Measurements from ENCODE around the gene GCGR. TPM values are rescaled to one million over a fixed set of nuclear protein-coding genes. Genes with fewer than 3 reads are reported as not detected.

GCGR gene
- total and polyA plus RNA-seq, 2 of the 13 experiments (the other 11 are each of a cell fraction or from before 2014, with no cell fraction given): 0.04 to 0.13 TPM

DNA sequence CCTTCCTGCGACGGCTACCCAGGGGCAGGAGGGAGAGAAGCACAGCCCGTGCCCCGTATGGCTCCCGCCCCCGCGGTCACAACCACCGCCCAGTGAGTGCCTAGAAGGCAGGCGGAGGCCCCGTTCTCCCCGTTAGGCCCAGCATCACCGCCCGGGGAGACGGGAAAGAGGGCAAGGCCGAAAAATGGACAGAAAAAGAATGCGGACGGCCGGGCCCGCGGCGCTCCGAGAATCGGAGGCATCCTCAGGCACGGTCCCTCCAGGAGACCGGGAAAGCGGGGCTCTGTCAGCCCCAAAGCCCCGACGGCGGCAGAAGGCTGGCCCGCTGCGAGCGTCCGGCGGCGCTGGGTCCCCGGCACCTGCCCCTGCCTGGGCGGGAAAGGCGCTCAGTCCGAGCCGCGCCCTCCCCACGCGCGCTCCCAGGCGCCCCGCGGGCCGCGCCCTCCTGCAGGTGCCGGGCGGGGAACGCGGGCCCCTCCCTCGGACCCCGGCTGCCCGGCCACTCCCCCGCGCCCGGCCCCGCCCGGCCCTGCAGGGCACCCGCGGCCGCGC lies 28.7 kb downstream of the GCGR start (continued):
- TF ChIP-seq, protein P1, sequence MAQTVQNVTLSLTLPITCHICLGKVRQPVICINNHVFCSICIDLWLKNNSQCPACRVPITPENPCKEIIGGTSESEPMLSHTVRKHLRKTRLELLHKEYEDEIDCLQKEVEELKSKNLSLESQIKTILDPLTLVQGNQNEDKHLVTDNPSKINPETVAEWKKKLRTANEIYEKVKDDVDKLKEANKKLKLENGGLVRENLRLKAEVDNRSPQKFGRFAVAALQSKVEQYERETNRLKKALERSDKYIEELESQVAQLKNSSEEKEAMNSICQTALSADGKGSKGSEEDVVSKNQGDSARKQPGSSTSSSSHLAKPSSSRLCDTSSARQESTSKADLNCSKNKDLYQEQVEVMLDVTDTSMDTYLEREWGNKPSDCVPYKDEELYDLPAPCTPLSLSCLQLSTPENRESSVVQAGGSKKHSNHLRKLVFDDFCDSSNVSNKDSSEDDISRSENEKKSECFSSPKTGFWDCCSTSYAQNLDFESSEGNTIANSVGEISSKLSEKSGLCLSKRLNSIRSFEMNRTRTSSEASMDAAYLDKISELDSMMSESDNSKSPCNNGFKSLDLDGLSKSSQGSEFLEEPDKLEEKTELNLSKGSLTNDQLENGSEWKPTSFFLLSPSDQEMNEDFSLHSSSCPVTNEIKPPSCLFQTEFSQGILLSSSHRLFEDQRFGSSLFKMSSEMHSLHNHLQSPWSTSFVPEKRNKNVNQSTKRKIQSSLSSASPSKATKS (CRISPR knock-in tag; IDR thresholded peaks at IDR 0.05): no peak
- TF ChIP-seq, protein P2, sequence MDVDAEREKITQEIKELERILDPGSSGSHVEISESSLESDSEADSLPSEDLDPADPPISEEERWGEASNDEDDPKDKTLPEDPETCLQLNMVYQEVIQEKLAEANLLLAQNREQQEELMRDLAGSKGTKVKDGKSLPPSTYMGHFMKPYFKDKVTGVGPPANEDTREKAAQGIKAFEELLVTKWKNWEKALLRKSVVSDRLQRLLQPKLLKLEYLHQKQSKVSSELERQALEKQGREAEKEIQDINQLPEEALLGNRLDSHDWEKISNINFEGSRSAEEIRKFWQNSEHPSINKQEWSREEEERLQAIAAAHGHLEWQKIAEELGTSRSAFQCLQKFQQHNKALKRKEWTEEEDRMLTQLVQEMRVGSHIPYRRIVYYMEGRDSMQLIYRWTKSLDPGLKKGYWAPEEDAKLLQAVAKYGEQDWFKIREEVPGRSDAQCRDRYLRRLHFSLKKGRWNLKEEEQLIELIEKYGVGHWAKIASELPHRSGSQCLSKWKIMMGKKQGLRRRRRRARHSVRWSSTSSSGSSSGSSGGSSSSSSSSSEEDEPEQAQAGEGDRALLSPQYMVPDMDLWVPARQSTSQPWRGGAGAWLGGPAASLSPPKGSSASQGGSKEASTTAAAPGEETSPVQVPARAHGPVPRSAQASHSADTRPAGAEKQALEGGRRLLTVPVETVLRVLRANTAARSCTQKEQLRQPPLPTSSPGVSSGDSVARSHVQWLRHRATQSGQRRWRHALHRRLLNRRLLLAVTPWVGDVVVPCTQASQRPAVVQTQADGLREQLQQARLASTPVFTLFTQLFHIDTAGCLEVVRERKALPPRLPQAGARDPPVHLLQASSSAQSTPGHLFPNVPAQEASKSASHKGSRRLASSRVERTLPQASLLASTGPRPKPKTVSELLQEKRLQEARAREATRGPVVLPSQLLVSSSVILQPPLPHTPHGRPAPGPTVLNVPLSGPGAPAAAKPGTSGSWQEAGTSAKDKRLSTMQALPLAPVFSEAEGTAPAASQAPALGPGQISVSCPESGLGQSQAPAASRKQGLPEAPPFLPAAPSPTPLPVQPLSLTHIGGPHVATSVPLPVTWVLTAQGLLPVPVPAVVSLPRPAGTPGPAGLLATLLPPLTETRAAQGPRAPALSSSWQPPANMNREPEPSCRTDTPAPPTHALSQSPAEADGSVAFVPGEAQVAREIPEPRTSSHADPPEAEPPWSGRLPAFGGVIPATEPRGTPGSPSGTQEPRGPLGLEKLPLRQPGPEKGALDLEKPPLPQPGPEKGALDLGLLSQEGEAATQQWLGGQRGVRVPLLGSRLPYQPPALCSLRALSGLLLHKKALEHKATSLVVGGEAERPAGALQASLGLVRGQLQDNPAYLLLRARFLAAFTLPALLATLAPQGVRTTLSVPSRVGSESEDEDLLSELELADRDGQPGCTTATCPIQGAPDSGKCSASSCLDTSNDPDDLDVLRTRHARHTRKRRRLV (CRISPR knock-in tag; IDR thresholded peaks at IDR 0.05): no peak
- TF ChIP-seq, protein P3, sequence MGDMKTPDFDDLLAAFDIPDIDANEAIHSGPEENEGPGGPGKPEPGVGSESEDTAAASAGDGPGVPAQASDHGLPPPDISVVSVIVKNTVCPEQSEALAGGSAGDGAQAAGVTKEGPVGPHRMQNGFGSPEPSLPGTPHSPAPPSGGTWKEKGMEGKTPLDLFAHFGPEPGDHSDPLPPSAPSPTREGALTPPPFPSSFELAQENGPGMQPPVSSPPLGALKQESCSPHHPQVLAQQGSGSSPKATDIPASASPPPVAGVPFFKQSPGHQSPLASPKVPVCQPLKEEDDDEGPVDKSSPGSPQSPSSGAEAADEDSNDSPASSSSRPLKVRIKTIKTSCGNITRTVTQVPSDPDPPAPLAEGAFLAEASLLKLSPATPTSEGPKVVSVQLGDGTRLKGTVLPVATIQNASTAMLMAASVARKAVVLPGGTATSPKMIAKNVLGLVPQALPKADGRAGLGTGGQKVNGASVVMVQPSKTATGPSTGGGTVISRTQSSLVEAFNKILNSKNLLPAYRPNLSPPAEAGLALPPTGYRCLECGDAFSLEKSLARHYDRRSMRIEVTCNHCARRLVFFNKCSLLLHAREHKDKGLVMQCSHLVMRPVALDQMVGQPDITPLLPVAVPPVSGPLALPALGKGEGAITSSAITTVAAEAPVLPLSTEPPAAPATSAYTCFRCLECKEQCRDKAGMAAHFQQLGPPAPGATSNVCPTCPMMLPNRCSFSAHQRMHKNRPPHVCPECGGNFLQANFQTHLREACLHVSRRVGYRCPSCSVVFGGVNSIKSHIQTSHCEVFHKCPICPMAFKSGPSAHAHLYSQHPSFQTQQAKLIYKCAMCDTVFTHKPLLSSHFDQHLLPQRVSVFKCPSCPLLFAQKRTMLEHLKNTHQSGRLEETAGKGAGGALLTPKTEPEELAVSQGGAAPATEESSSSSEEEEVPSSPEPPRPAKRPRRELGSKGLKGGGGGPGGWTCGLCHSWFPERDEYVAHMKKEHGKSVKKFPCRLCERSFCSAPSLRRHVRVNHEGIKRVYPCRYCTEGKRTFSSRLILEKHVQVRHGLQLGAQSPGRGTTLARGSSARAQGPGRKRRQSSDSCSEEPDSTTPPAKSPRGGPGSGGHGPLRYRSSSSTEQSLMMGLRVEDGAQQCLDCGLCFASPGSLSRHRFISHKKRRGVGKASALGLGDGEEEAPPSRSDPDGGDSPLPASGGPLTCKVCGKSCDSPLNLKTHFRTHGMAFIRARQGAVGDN (CRISPR knock-in tag; IDR thresholded peaks at IDR 0.05): peak; percentile 32; the same call in 1 of the 2 replicates
- TF ChIP-seq TOE1 (CRISPR knock-in tag; IDR thresholded peaks at IDR 0.05) (no peak), ZFP36 (IDR thresholded peaks at IDR 0.05; ENCODE audit: borderline replicate concordance, low read depth, low read length, partially characterized antibody) (no peak), ZNF605 (CRISPR knock-in tag; IDR thresholded peaks at IDR 0.05) (no peak), KDM4B (CRISPR knock-in tag; IDR thresholded peaks at IDR 0.05) (no peak), ZNF644 (CRISPR knock-in tag; IDR thresholded peaks at IDR 0.05; ENCODE audit: low read depth) (no peak)
- TF ChIP-seq, protein P4, sequence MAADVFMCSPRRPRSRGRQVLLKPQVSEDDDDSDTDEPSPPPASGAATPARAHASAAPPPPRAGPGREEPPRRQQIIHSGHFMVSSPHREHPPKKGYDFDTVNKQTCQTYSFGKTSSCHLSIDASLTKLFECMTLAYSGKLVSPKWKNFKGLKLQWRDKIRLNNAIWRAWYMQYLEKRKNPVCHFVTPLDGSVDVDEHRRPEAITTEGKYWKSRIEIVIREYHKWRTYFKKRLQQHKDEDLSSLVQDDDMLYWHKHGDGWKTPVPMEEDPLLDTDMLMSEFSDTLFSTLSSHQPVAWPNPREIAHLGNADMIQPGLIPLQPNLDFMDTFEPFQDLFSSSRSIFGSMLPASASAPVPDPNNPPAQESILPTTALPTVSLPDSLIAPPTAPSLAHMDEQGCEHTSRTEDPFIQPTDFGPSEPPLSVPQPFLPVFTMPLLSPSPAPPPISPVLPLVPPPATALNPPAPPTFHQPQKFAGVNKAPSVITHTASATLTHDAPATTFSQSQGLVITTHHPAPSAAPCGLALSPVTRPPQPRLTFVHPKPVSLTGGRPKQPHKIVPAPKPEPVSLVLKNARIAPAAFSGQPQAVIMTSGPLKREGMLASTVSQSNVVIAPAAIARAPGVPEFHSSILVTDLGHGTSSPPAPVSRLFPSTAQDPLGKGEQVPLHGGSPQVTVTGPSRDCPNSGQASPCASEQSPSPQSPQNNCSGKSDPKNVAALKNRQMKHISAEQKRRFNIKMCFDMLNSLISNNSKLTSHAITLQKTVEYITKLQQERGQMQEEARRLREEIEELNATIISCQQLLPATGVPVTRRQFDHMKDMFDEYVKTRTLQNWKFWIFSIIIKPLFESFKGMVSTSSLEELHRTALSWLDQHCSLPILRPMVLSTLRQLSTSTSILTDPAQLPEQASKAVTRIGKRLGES (CRISPR knock-in tag; IDR thresholded peaks at IDR 0.05; ENCODE audit: borderline replicate concordance): 0 out of 2 replicates have a peak, but pooled peaks have one; percentile 35
- TF ChIP-seq, protein P5, sequence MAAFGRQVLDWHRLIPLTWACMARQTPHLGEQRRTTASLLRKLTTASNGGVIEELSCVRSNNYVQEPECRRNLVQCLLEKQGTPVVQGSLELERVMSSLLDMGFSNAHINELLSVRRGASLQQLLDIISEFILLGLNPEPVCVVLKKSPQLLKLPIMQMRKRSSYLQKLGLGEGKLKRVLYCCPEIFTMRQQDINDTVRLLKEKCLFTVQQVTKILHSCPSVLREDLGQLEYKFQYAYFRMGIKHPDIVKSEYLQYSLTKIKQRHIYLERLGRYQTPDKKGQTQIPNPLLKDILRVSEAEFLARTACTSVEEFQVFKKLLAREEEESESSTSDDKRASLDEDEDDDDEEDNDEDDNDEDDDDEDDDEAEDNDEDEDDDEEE (CRISPR knock-in tag; IDR thresholded peaks at IDR 0.05): peak; percentile 82

Measured in HepG2 (cell line).